NT2/D1 (cell line): ENCODE data around the gene LIN28B.
"Not testable (repeated sequence)": the region's sequence is repeated elsewhere in the genome, so short reads cannot be mapped to it uniquely, and the experiment has no call there.

Experiments
- YY1 ChIP-seq: IDR thresholded peaks from 2 replicates; pipeline ENCODE4 v1.6.1; 2011; ENCODE audit not compliant: insufficient read length, insufficient read depth
- ZNF274 ChIP-seq: IDR thresholded peaks from 2 replicates; pipeline ENCODE4 v1.6.1; 2011; ENCODE audit warnings: mild to moderate bottlenecking, low read depth, low read length

DNA sequence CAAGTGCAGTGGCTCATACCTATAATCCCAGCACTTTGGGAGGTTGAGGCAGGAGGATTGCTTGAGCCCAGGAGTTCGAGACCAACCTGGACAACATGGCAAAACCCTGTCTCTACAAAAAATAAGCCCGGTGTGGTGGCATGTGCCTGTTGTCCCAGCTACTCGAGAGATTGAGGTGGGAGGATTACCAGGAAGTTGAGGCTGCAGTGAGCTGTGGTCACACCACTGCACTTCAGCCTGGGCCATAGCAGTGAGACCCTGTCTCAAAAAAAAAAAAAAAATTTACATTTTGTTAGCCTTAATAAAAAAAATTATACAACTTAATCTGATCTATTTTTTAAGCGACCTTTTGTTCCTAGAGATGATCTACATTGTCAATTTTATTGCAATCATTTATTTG is 56.6 kb downstream of the LIN28B start:
- not testable (repeated sequence) for TF ChIP-seq YY1, ZNF274
